GM18868 (cell line): ENCODE data around the gene SMOC2.
"Not testable (repeated sequence)": the region's sequence is repeated elsewhere in the genome, so short reads cannot be mapped to it uniquely, and the experiment has no call there.

Experiments used
- ATAC-seq: cut with Tn5 transposase; IDR thresholded peaks from one replicate; pipeline ENCODE4 v1.9.1; 2021; ENCODE audit warnings: mild to moderate bottlenecking, moderate library complexity; ENCODE audit not compliant: unreplicated experiment

SMOC2 gene

GRCh38 chr6:168563656-168564055, 122.7 kb downstream of the SMOC2 start:
- no peak for ATAC-seq

DNA sequence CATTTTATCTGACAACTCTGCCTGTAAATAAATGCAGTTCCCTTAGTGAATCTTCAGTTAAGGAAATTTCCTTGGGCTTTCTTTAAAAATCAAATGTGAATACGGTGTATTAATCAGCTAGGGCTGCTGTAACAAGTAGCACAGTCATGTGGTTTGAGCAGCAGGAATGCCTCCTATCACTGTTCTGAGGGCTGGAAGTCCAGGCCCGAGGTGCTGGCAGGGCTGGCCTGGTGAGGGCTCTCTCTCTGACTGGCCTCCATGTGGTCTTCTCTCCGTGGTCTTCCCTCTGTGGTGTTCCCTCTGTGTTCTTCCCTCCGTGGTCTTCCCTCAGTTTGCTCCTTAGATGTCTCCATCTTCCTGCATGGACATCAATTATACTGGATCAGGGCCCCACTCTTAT, 124.1 kb downstream of the SMOC2 start:
- ATAC-seq, result no peak

GRCh38 chr6:168570211-168570610, 129.2 kb downstream of the SMOC2 start:
- ATAC-seq, result no peak

- no peak for ATAC-seq
Observed at GRCh38 chr6:168571268-168571667, 130.3 kb downstream of the SMOC2 start.

- not testable (repeated sequence) for ATAC-seq
Observed at GRCh38 chr6:168573276-168573835, 132.4 kb downstream of the SMOC2 start.

- no peak for ATAC-seq
Observed at GRCh38 chr6:168574075-168574698, 133.2 kb downstream of the SMOC2 start.

DNA sequence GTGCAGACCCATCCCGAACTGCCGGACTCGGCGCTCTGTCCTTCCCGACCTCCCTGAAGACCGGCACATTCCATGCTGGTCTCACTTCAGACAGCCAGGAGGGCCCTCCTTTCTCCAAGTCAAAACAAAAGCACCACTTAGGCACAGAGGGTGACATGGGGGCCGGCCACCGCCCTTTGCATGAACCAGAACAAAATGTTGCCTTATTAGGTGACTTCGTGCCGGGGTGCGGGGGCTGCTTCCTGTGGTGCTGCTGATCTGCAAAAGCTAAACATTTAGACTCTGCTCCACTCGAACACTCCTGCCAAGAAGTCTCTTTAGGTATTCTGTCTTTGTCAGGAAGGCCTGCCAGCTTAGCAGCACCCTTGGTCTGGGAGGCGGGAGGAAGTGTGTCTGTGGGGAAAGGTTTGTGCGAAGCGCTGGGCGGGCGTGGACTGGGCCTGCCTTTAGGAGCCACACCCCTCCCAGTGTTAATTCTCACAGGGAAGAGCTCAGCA, 133.8 kb downstream of the SMOC2 start:
- ATAC-seq, result no peak

- ATAC-seq, result no peak
Observed at GRCh38 chr6:168575346-168576098, 134.5 kb downstream of the SMOC2 start.

DNA sequence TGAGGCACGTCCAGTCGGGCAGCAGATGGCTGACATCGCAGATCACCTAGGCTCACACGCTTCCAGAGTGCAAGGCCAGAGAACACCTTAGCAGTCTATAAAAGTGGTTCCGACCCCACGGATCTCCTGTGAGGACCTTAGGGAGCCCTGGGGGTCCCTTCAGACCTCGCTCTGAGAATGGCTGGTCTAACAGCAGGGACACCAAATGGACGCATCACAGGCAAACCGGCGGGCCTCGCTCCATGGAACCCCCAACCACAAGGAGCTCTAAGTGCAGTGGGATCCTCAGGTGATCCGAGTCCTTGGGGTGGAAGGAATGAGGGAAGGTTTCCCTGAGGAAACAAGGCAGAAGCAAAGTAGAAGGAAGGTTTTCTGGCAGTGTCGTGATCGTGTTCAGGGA, 135.4 kb downstream of the SMOC2 start:
- ATAC-seq, result no peak

DNA sequence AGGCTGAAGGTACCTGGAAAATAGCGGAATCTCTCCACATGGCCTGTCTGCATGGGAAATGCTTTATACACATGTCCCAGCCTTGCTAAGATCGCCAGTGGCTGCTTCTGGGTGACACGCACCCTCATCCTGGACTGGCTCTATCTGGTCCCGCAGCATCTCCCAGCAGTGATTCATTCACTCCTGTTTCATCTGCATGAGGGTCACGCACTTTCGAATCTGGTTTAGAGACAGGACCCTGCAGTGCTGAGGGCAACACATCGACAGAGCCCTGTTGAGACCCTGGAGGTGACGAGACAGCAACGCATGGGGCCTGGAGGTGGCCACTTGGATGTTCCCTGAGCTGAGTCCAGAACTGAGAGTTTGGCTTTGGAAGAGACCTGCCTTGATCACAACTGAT, 136.5 kb downstream of the SMOC2 start:
- ATAC-seq, result no peak

DNA sequence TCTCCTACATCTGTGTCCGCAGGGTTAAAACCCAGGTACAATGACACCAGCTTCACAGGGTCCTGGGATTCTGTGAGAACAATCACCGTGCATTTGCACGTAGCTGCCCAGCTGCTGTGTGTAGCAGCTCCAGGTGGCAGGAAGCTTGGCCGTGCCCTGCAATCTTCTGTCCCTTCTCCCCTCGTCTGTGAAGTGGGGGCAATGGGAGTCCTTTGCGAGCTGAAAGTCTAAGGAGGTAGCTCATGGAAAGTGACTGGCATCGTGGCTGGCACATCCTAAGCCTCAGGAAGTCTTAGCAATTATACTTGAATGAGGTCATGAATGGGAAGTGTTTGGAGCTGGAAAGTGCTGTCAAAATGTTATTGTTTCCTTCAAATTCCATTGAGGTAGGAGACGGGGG, 137.1 kb downstream of the SMOC2 start:
- no peak for ATAC-seq

DNA sequence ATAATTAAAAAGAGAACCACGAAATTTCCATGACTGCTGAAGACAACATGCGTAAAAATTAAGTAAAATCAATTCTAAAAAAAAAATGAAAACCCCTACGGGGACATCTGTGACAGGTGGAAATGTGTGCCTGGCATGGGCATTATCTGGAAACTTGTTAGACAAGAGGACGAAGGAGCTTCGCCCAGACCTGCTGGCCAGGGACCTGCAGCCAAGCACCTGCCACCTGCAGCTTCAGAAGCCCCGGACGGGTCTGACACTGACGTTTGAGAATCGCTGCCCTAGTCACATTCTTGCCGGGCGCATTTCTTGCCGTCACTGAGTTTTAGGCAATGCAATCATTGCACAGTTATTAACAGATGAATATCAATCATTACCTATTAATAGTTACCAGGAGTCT, 140.3 kb downstream of the SMOC2 start:
- ATAC-seq, result no peak

DNA sequence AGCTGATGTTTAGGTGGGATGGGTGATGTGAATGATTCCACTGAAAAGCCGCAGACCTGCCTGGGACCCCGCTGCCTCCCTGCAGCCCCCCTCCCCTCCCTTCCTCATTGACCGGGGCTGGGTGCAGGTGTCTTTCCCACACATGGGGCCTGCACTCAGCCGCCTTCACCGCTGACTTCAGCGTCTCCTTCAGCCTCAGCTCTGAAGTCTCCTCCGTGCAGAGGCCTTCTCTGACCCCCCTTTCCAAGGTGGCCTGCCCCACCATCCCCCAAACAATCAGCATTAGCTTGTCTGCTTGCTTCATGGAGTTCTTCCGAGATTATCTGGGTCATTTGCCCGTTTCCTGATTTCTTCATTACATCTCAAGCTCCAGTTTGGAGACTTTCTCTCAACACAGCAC, 140.7 kb downstream of the SMOC2 start:
- no peak for ATAC-seq

- ATAC-seq, result no peak
Observed at GRCh38 chr6:168582571-168582981, 141.6 kb downstream of the SMOC2 start.

GRCh38 chr6:168583126-168583525, 142.1 kb downstream of the SMOC2 start:
- ATAC-seq, result no peak

- ATAC-seq, result no peak
Observed at GRCh38 chr6:168583821-168584220, 142.8 kb downstream of the SMOC2 start.

DNA sequence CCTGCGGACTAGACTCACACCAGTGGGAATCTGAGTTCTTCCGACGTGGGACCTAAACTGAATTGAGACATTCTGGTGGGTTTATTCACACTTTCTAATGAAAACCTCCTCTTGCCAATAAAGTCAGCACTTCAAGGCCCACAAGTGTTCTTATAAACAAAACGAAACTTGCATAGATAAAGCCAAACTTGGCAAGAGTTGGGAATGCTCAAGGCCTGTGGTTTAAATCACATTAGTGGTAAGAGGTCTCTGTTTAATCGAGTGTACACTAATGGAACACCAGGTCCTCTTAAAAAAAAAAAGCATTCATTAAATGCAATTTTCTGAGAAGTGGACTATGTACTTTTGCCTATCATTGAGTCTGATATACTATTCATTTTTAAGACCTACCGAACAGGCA, 143.3 kb downstream of the SMOC2 start:
- ATAC-seq, result no peak

DNA sequence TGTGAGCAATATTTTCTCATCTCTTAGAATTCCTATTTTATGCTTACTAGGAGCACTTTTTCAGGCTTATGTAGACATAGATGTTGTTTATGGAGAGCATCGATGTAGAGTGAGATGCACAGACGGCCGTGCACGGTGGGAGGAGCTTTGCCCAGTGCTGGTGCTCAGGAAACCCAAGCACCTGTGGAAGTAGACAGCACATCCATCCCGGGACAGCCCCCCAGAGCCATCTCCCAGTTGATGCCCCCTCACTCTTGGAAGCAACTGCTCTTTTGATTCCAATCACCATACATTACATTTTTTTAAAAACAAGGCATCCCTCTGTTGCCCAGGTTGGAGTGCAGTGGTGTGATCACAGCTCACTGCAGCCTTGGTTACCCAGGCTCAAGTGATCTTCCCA, 143.7 kb downstream of the SMOC2 start:
- ATAC-seq, result no peak

DNA sequence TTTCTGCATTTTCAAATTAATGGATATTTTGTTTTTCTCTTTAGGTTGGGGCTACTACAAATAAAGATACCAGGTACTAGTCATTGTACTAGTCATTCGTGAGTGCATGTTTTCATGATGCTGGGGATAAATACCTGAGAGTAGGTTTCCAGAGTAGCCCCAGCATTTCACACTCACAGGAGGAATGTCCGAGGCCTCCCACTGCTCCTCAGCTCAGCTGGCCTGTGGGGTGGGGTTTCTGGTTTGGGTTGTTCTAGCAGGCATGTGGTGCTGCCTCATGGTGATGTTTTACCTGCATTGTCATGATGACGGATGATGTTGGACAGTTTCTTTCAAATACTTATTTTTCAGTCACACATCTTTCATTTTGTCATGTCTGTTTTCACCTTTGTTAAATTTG, 144.5 kb downstream of the SMOC2 start:
- ATAC-seq, result no peak

DNA sequence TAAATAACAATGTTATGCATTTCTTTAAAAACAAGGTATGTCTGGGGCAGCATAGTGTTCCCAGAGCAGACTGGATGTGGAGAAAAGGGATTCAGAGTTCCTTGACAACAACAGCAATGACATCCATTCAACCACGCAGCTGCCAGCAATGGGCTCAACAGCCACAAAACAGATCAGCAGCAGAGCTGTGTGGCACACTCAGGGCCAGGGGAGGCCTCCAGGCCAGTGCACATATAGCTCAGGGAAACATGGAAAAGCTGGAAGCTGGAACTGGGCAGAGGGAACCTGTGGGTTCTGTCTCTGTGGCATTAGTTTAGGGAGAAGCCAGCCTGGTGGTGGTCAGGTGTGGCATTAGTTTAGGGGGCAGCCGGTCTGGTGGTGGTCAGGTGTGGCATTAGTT, 148.3 kb downstream of the SMOC2 start:
- no peak for ATAC-seq

DNA sequence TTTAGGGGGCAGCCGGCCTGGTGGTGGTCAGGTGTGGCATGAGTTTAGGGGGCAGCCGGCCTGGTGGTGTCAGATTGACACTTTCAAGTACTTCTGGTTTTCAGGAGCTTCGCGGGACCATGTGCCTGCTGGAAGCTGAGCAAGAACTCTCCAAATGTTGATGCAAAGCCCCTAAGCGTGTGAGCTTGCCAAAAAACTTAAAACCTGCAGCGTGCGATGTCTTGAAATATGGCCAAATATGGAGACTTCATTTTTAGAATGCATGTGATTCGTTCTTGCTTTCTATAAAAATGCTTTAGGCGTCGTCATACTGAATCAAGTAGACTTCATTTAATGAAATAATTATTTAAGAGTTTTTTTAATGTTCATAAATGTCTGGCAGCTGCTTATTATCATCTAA, 149.4 kb downstream of the SMOC2 start:
- ATAC-seq, result no peak

- no peak for ATAC-seq
Observed at GRCh38 chr6:168596344-168596743, 155.4 kb downstream of the SMOC2 start.
